Inflammatory macrophage treated with lipopolysaccharide for 1 hour (primary cell): ENCODE measurements around the gene MACROD2.
"Not testable (repeated sequence)": the region's sequence is repeated elsewhere in the genome, so short reads cannot be mapped to it uniquely, and the experiment has no call there.

Source experiments
- DNase-seq, 2 donors: peaks; one replicate each; pipeline ENCODE4 v3.0.0-alpha.2; 2020 to 2022

The MACROD2 gene

DNA sequence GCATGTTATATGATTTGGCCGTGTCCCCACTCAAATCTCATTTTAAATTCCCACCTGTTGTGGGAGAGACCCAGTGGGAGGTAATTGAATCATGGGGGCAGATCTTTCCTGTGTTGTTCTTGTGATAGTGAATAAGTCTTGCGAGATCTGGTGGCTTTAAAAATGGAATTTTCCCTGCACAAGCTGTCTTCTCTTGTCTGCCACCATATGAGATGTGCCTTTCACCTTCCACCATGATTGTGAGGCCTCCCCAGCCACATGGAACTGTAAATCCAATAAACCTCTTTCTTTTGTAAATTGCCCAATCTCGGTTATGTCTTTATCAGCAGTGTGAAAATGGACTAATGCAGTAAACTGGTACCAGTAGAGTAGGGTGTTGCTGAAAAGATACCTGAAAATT lies 986.2 kb downstream of the MACROD2 start:
- not testable (repeated sequence) for DNase-seq

- DNase-seq, result not testable (repeated sequence)
Observed at GRCh38 chr20:14982324-14982723, 987.0 kb downstream of the MACROD2 start.

DNA sequence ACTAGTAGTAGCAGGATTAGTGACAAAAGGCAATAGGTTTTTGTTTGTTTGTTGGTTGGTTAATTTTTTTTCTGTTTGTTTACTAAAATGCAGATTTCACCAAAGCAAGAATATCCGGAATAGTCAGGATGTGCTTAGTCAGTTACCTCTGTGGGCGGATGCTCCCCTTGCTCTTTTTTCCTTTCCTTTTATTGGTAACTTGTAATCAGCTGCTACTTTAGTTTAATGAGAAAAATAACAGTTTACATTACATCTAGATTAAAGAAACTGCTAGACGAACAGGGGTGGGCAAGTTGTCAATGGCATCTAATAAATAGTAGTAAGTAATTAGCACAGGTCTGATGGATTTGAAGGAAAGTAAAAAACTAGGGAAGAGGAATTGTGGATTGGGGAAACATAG lies 989.0 kb downstream of the MACROD2 start:
- DNase-seq, result no peak

DNA sequence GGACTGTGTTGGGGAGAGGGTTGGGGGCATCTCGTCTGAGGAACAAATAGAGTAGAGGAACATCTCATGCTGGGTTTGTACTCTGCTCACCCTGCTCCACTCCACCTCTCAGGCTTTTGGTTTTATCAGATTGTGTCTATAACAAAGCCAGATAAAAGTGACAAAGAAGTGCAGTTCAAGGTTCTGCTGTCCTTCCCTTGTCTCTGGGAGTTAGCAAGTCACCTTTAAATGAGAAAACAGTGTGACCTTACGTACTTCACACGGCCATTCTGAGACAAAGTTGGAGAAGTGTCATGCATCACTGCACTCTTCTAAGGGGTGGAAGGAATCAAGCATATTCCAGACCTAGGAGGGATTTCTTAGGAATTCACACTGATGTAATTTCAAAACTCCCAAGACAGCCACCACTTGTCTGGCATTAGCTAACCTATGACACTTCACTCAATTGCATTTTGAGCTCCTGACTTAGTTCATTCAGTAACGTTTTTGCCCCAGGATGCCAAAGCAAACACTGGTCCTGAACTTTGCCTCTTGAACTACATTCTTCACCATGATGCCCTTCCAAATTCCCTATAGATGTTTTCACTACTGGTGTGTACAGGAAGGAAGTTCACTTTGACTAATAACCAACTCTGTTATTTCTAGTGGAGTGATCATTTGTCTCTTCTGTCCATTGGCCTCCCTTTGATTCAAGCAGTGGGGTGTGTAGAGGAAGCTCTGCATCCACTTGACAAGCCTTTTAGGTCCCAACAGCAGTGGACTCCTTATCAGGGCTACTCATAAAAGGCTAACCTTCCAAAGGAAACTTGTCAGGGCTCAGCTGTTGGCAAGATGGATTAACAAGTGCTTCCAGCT lies 989.7 kb downstream of the MACROD2 start:
- no peak for DNase-seq

- no peak for DNase-seq
Observed at GRCh38 chr20:14986026-14986655, 990.8 kb downstream of the MACROD2 start.

DNA sequence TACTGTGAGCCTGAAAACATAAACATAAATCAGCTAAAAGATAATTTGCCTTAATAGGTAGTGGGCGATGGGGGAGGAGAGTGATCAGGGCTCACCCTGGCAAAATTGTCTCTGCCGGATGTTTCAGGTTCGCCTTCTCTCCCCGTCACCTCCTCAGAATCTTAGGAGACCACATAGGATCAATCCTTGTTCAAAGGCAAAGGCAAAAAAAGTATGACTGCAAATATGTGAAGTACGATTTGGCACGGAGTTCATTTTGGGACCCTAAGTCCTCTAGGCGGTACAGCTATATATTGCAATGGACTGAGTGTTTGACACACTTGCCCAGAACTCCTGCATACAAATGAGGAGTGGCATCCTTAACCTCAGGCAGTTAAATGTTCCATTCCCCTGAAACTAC lies 991.3 kb downstream of the MACROD2 start:
- no peak for DNase-seq

GRCh38 chr20:14989535-14990290 lies 994.4 kb downstream of the MACROD2 start:
- no peak for DNase-seq

DNA sequence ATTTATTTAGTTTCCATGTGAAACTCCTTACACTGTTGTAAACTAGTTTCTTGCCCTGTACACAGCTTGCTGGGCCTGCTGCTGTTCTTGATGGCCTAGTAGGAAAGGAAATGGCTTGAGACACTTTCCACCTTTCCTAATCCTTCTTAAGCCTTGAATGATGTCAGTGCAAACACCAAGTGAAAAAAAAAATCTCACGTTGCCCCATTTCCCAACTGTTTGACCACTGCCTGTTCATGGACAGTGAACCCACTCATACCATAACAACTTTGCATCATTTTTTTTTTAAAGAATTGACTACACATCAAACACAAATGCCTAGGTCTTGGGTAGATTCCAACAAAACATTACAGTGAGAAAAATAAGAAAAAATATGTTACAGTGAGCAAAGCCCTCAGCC lies 995.7 kb downstream of the MACROD2 start:
- no peak for DNase-seq

DNA sequence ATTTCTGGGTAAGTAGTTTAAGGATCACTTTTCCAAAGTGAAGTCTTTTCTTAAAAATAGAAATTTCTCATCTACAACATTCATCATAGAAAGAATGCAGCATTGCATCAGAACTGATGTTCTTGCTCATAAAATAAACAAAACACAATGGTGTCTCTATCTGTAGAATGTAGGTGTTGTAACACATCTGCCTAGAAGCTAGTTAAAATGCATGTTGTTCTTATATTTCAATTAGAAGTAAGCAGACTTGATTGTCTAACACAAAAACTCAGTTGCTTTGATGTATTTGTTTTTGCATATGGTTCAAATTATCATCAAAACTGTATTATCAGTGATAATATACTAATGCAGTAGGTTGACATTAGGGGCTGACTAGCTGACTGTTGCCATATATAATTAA lies 996.8 kb downstream of the MACROD2 start:
- no peak for DNase-seq

- no peak for DNase-seq
Observed at GRCh38 chr20:14992961-14993360, 997.6 kb downstream of the MACROD2 start.

DNA sequence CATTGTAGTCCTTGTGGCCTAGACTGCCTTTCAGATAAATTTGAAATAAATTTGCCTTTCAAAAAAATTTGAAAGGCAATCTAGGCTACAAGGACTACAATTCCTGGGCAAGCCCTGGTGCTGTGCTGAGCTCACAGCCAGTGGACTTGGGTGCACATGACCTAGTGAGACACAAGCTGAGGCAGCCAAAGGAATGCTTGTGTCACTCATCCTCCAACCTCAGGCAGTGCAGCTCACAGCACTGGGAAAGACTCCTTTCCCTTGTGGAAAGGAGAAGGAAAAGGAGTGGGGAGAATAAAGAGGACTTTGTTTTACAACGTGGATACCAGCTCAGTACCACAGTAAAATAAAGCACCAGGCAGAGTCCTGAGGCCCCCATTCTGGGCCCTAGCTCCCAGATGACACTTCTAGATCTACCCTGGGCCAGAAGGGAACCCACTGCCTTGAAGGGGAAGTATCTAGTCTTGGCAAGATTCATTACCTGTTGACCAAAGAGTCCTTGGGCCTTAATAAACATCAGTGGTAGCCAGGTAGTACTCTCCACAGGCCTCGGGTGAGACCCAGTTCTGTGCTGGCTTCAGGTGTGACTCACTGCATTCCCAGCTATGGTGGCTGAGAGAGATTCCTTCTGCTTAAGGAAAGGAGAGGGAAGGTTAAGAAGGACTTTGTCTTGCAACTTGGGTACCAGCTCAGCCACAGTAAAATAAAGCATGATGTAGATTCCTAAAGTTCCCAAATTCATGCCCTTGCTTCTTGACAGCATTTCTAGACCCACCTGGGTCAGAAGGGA lies 1001.8 kb downstream of the MACROD2 start:
- DNase-seq, result no peak

GRCh38 chr20:14997791-14998190 lies 1002.5 kb downstream of the MACROD2 start:
- DNase-seq, result no peak

DNA sequence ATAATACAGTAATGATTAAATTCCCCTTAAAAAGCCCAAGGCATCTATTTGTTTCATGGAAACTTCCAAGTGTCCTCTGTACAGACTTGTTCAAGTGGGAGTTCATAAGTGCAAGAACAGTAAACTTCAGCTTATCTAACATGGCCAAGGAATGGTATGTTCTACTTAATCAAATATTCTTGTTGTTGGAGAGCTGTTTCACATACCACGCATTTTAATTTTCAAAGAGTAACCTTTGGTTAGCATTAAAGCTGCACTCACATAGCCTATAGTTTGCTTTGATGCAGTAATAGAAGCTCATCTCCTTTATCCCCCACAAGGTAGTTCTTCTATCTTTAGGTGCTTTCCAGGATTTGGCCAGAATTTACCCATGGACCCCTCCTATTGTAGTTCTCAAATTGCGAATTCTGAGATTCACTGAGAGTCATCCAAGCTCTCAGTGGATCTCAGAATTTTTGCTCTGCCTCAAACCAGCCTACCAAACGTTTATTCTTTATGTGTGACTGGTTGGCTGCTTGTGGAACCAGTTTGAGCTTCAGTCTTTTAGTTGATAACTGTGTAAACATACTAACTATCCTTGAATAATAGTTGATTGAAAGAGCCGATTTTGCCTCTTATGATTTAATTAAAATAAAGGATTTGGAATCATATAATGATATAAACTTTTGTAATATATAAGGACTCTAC lies 1010.1 kb downstream of the MACROD2 start:
- DNase-seq, result no peak

DNA sequence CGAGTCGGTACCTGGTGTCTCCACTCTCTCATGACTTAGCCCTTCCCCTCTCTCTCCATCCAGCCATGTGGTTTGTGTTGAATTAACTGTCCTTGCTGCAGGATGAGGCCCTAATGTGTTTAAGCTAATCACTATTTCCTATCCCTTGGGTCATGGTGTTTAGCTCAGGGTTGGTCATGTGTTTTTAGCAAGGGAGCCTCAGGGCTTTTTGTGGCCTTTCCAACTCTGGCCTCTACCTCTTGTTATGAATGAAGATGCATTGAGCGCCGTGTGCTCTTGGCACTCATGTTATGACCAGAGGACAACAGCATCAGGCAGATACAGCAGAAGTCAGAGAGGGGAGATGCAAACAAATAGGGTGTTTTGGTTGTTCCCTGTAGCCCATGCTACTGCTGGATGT lies 1016.3 kb downstream of the MACROD2 start:
- DNase-seq, result no peak

DNA sequence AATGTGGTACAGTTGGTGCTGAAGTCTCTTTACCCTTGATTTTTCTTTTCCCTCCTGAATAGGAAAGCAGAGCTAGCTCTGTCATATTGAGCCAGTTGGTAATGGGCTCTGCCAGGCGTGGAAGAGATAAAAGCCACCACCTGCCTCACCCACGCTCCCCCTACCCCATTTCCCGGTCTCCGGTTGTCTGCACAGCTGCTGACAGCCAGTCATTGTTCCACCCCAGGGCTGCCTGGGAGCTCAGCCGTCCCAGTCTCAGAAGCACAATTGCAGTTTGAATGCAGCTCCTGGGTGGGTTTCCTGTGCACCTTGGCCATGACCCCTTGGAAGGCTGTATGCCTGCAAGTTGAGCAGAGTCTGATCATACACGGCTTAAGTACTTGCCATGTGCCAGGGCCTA lies 1017.2 kb downstream of the MACROD2 start:
- no peak for DNase-seq

DNA sequence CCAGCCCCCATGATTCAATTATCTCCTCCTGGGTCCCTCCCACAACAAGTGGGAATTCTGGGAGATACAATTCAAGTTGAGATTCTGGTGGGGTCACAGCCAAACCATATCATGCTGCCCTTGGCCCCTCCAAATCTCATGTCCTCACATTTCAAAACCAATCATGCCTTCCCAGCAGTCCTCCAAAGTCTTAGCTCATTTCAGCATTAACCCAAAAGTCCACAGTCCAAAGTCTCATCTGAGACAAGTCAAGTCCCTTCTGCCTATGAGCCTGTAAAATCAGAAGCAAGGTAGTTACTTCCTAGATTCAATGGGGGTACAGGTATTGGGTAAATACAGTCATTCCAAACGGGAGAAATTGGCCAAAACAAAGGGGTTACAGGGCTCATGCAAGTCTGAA lies 1021.6 kb downstream of the MACROD2 start:
- not testable (repeated sequence) for DNase-seq

GRCh38 chr20:15018966-15019365 lies 1023.6 kb downstream of the MACROD2 start:
- DNase-seq, result no peak

- no peak for DNase-seq
Observed at GRCh38 chr20:15020845-15021244, 1025.5 kb downstream of the MACROD2 start.

DNA sequence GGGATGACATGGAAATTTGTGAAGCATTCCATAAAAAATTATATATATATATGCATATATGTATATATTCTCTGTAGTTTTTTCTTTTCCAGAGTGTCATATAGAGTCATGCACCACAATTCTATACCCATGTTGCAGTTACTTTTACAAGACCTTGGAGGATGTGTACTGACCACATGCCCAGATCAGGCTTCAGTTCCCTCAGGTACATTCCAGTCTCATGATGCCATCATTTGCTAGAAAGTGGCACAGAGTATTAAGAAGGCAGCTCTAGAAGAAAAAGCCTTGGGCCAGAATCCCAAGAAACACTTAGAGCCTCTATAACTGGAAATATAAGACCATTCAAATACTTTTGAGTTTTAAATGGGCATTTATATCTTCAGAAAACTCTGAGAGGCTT lies 1027.6 kb downstream of the MACROD2 start:
- no peak for DNase-seq

DNA sequence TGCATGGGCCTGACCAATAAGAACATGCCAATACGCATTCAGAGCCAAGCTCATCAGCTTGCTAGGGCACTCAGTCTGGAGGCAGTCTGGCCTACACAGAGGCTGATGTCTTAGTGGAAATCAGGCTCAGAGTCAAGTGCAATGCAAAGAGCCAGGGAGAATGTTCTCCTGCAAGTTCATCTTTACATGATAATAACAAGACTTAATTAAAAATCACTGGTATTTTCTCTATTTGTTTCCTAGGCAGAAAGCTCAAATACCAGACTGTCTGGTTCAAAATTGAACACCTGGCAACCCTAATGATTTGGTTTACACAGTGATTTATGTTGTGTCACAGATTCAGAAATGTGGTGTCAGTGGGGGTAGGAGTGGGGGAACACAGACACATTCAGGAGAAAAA lies 1031.4 kb downstream of the MACROD2 start:
- no peak for DNase-seq

GRCh38 chr20:15030826-15031225 lies 1035.5 kb downstream of the MACROD2 start:
- no peak for DNase-seq
